Measurements from ENCODE around the gene SSNA1. TPM values are rescaled to one million over a fixed set of nuclear protein-coding genes. Genes with fewer than 3 reads are reported as not detected.

The SSNA1 gene, protein sequence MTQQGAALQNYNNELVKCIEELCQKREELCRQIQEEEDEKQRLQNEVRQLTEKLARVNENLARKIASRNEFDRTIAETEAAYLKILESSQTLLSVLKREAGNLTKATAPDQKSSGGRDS
- total RNA-seq = 10 to 100 TPM; 43.2 to 57.8 (median 48.3) TPM
- 86.4 TPM for polyA plus RNA-seq
- long read RNA-seq, donor 1, transcript SSNA1-202 (2 exons, 1,170 nt) = major isoform, 47 of 99 reads
- long read RNA-seq, donor 1, transcript SSNA1-201 (3 exons, 896 nt) = minor isoform, 38 of 99 reads
- long read RNA-seq, donor 1, partial matches to known transcripts = 0 of 99 reads
- long read RNA-seq, donor 1, other reads (novel, unspliced or antisense) = 13 of 99 reads
- long read RNA-seq, donor 2, transcript SSNA1-201 (3 exons, 896 nt) = minor isoform, 27 of 73 reads
- long read RNA-seq, donor 2, transcript SSNA1-202 (2 exons, 1,170 nt) = major isoform, 34 of 73 reads
- long read RNA-seq, donor 2, partial matches to known transcripts = 0 of 73 reads
- long read RNA-seq, donor 2, other reads (novel, unspliced or antisense) = 10 of 73 reads
- long read RNA-seq, donor 3, transcript SSNA1-201 (3 exons, 896 nt) = major isoform, 17 of 20 reads
- long read RNA-seq, donor 3, partial matches to known transcripts = 0 of 20 reads
- long read RNA-seq, donor 3, other reads (novel, unspliced or antisense) = 0 of 20 reads
- long read RNA-seq, donor 4, transcript SSNA1-201 (3 exons, 896 nt) = minor isoform, 19 of 43 reads
- long read RNA-seq, donor 4, transcript SSNA1-202 (2 exons, 1,170 nt) = major isoform, 21 of 43 reads
- long read RNA-seq, donor 4, partial matches to known transcripts = 0 of 43 reads
- long read RNA-seq, donor 4, other reads (novel, unspliced or antisense) = 2 of 43 reads

DNA sequence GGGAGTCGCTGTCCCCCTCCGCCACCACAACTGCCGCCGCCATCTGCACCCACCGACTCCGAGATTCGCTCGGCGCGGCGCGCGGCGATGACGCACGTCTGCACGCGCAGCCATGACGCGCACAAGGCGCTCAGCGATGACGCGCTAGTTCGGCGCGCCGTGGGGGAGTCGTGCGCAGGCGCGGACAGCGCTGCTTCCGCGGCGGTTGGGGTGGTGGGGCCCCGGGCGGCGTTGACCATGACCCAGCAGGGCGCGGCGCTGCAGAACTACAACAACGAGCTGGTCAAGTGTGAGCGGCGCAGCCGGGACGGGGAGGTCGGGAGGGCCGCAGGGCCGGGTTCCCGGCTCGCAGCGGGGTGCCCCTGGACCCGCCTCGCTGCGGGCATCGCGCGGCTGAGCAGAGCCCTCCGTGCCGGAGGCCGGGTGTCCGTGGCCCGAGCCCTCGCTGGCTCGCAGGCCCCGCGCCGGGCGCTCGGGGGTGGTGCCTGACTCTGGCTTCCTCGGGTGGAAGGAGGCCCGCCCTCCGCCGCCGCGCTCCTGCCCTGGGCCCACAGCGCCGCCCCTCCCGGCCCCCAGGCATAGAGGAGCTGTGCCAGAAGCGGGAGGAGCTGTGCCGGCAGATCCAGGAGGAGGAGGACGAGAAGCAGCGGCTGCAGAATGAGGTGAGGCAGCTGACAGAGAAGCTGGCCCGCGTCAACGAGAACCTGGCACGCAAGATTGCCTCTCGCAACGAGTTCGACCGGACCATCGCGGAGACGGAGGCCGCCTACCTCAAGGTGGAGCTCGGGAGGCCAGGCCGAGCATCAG, at the start of gene SSNA1, which contains the start of gene ANAPC2:
Gene SSNA1 (plus strand): TSS at position 187 of the 807 bp plus-strand sequence. CDS start 51 bp downstream, at position 238.
Gene ANAPC2 (minus strand): TSS at position 71 of the 807 bp plus-strand sequence. CDS start 28 bp downstream, at position 43.
- H3K27ac ChIP-seq (ENCODE audit: low read length) = peak within 1 kb of the TSS; percentile 66
- DNase-seq (peak; percentile 94 to 98 (median 98)), ATAC-seq (peak; percentile 89 to 90)
- H3K4me3 ChIP-seq (ENCODE audit: low read length) = peak within 1 kb of the TSS; percentile 71
- intact Hi-C loops (cut with DNase I) = no loop called here
- peaks cover 12% of the 10 kb centered on the region for H3K4me1 ChIP-seq (ENCODE audit: control insufficient read depth, insufficient read depth, low read length)
- no peaks in the 10 kb centered on the region for H3K9me3 ChIP-seq (ENCODE audit: control insufficient read depth, low read length)
- no peaks in the 10 kb centered on the region for H3K27me3 ChIP-seq (ENCODE audit: control insufficient read depth, insufficient read depth)
- under 1% methylated on average over 98 of the region's 98 CpGs for WGBS

DNA sequence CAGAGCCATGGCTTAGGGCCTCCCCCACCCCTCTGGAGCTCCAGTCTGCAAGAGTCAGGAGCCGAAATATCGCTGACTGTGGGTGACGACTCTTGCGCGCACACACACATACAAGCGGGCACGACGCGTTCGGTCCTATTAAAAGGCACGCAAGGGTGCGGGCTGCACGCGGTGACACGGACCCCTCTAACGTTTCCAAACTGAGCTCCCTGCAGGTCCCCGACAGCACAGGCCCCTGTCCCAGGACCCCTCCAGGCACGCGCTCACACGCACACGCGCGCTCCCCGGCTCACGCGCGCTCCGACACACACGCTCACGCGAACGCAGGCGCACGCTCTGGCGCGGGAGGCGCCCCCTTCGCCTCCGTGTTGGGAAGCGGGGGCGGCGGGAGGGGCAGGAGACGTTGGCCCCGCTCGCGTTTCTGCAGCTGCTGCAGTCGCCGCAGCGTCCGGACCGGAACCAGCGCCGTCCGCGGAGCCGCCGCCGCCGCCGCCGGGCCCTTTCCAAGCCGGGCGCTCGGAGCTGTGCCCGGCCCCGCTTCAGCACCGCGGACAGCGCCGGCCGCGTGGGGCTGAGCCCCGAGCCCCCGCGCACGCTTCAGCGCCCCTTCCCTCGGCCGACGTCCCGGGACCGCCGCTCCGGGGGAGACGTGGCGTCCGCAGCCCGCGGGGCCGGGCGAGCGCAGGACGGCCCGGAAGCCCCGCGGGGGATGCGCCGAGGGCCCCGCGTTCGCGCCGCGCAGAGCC, 49.6 kb upstream of the SSNA1 start, which contains the start of gene GRIN1:
Gene GRIN1 (plus strand): TSS at position 433 of the 746 bp plus-strand sequence. CDS start 333 bp downstream, outside the sequence.
- intact Hi-C loops (cut with DNase I) = no loop called here
- ATAC-seq (peak; percentile 65 to 66), DNase-seq (peak; percentile 49 to 82 (median 80))
- no peaks in the 10 kb centered on the region for H3K27me3 ChIP-seq (ENCODE audit: control insufficient read depth, insufficient read depth)
- no peaks in the 10 kb centered on the region for H3K4me1 ChIP-seq (ENCODE audit: control insufficient read depth, insufficient read depth, low read length)
- WGBS = 5% methylated on average over 104 of the region's 104 CpGs
- H3K9me3 ChIP-seq (ENCODE audit: control insufficient read depth, low read length) = no peaks in the 10 kb centered on the region
- H3K27ac ChIP-seq (ENCODE audit: low read length) = no peak within 1 kb of the TSS
- no peak within 1 kb of the TSS for H3K4me3 ChIP-seq (ENCODE audit: low read length)

DNA sequence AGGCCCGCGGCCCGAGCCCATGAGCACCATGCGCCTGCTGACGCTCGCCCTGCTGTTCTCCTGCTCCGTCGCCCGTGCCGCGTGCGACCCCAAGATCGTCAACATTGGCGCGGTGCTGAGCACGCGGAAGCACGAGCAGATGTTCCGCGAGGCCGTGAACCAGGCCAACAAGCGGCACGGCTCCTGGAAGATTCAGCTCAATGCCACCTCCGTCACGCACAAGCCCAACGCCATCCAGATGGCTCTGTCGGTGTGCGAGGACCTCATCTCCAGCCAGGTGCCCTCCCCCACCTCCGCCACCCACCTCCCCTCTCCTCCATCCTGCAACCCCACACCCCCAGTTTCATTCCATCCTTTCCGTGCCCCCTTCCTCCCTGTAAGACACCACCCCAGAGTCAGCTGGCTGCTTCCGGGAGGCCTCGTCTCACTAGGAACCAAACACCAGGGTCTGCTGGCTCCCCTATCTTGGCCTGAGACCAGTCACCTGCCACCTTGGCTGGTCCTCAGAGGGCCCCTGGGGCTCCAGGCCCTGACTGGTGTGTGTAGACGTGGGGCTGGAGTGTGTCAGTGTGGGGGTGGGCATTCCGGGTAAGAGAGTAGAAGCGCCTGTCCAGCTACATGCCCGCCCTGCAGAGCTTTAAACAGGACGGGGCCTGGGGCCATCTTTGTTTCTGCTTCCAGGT, 48.9 kb upstream of the SSNA1 start:
- no peaks in the 10 kb centered on the region for H3K27me3 ChIP-seq (ENCODE audit: control insufficient read depth, insufficient read depth)
- 31% methylated on average over 37 of the region's 37 CpGs for WGBS
- intact Hi-C loops (cut with DNase I) = no loop called here

DNA sequence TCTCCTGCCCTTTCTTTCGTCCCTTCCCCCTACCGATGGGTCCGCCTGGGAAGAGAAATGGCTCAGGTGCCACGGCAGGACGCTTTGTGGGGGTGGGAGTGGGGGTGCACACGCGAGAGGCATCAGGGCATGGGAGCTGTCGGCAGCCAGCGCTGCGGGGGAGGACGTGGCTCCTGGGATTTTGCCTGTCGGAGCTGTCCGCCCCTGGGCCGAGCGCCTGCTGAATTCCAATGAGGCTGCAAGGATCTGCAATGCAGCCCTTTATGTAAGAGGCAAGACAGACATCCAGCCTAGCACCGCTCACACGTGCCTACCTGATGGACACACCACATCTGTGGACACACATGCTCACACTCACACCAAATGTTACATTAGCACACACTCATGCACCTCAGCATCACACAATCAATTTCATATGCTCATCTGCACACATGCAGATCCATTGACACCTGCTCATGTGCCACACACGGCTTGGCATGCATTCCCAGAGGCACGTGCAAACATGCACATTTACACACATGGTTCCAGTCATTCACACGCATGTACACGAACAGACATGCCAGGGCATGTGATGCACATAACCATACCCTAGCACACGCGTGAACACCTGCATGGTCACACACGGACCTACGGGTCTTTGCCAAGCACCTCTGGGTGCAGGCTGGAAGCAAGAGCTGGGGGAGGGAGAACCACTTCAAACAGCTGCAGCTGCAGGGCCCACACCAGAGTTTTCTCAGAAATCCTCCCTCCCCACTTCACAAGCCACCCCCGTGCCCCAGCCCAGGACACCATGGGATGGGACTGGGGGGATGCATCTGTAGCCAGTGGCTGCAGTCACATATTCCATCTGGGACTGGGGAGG, 48.1 kb upstream of the SSNA1 start:
- no peak overlapping the region for H3K4me3 ChIP-seq (ENCODE audit: low read length)
- ATAC-seq (no peak), DNase-seq (peak in 2 of 3 donors; percentile 30 to 44)
- H3K4me1 ChIP-seq (ENCODE audit: control insufficient read depth, insufficient read depth, low read length) = no peaks in the 10 kb centered on the region
- H3K27me3 ChIP-seq (ENCODE audit: control insufficient read depth, insufficient read depth) = no peaks in the 10 kb centered on the region
- H3K9me3 ChIP-seq (ENCODE audit: control insufficient read depth, low read length) = no peaks in the 10 kb centered on the region
- H3K27ac ChIP-seq (ENCODE audit: low read length) = no peak overlapping the region
- intact Hi-C loops (cut with DNase I) = no loop called here
- WGBS = 58% methylated on average over 26 of the region's 26 CpGs

More for the DNA sequence above, 48.9 kb upstream of the SSNA1 start:
- Histone ChIP-seq H3K4me1 (ENCODE audit: control insufficient read depth, insufficient read depth, low read length) (no peaks in the 10 kb centered on the region), H3K9me3 (ENCODE audit: control insufficient read depth, low read length) (no peaks in the 10 kb centered on the region), H3K4me3 (ENCODE audit: low read length) (no peak overlapping the region), H3K27ac (ENCODE audit: low read length) (no peak overlapping the region)
- DNase-seq (peak in 1 of 3 donors; percentile 34), ATAC-seq (no peak)

DNA sequence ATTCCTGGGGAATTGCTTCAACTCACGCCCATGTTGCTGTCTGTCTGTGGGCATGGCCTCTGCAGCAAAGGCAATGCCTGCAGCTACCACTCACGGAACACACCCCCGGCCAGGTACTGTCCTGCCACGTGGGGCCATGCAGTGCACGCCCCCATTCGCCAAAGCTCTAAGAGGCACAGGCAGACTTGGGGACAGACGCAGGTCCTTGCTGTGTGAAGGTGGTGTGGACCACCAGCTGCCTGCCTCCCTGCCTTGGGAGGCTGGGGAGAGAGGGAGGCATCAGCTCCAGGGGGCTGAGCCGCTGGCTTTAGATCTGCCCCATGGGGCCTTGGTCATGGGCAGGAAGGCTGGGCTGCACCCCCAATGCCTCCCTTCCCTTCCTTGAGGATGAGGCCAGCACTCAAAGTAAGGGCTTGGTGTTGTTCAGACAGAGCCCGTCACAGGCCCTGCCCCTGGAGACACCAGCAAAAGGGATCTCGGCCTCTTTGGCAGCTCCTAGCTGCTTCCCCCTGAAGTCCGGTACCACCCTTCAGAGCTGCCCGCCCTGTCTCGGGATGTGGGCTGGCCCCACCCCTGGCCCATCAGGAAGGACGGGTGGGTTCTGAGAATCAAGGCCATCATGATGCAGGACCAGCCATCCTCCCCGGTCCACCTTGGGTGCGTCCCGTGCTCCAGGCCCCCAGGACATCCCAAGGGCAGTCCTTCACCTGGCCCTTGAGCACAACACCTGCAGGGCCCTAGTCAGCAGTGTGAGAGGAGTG, 47.2 kb upstream of the SSNA1 start:
- 75% methylated on average over 17 of the region's 17 CpGs for WGBS
- intact Hi-C loops (cut with DNase I) = no loop called here
- no peak overlapping the region for H3K4me3 ChIP-seq (ENCODE audit: low read length)
- peak in 2 of 3 donors; percentile 22 to 25 for DNase-seq
- H3K9me3 ChIP-seq (ENCODE audit: control insufficient read depth, low read length) = no peaks in the 10 kb centered on the region
- H3K27me3 ChIP-seq (ENCODE audit: control insufficient read depth, insufficient read depth) = no peaks in the 10 kb centered on the region
- ATAC-seq = no peak
- no peak overlapping the region for H3K27ac ChIP-seq (ENCODE audit: low read length)
- H3K4me1 ChIP-seq (ENCODE audit: control insufficient read depth, insufficient read depth, low read length) = no peaks in the 10 kb centered on the region

DNA sequence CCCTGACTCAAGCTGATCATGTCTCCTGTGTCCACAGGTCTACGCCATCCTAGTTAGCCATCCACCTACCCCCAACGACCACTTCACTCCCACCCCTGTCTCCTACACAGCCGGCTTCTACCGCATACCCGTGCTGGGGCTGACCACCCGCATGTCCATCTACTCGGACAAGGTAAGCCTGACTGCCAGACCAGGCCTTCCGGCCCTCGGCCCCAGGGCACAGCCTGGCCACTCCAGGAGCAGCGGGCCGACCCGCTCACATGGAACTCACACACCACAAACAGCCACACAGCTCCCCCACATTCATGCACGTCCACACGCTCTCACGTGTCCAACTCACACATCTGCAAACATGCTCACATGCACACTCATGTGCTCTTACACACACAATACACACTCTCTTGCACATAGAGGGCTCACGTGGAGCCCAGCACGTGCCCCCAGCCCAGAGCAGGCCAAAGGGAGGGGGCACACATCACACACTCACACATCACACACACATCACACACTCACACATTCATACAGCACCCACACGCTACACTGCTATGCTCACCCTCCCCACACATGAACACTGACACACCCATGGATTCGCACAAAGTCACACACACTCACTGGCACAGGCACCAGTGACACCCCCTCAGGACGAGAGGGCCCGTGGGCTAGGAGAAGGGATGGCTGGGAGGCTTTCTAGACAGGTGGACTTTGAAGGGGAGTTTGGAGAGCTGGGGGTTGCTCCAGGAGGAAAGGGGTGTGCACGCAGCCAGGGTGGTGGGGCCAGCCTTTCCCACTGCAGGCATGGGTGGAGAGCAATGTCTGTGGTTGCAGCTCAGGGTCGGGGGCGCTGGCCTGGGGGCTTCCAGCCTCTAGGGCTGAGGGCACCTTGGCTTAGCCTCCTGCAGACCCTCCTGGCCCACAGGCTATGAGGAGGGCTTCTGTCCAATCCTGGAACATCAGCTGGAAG, 46.2 kb upstream of the SSNA1 start:
- DNase-seq = peak in 2 of 3 donors; percentile 24 to 26
- no peak for ATAC-seq
- Histone ChIP-seq H3K4me3 (ENCODE audit: low read length) (no peak overlapping the region), H3K9me3 (ENCODE audit: control insufficient read depth, low read length) (no peaks in the 10 kb centered on the region), H3K27me3 (ENCODE audit: control insufficient read depth, insufficient read depth) (no peaks in the 10 kb centered on the region), H3K27ac (ENCODE audit: low read length) (no peak overlapping the region), H3K4me1 (ENCODE audit: control insufficient read depth, insufficient read depth, low read length) (no peaks in the 10 kb centered on the region)
- WGBS = 75% methylated on average over 24 of the region's 24 CpGs
- intact Hi-C loops (cut with DNase I) = no loop called here

DNA sequence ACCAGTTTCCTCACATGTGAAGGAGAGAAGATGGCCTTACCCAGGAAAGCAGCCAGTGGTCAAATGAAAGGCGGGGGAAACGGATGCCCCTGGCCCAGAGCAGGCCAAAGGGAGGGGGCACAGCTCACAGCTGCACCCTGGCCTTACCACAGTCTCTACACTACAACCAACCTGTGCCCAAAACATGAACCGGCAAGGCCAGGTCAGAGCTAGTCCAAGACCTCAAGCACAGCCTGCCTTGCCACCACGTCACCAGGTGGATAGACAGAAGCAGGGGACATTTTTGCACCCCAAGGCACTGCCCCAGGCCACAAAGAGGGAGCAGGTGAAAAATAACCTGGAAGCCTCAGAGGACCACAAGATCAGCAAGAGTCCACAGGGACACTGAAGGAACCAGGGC, 45.0 kb upstream of the SSNA1 start:
- WGBS = 59% methylated on average over 4 of the region's 4 CpGs
- intact Hi-C loops (cut with DNase I) = no loop called here

More for the DNA sequence above, 45.0 kb upstream of the SSNA1 start:
- Histone ChIP-seq H3K4me1 (ENCODE audit: control insufficient read depth, insufficient read depth, low read length) (no peaks in the 10 kb centered on the region), H3K4me3 (ENCODE audit: low read length) (no peak overlapping the region), H3K27ac (ENCODE audit: low read length) (no peak overlapping the region), H3K9me3 (ENCODE audit: control insufficient read depth, low read length) (no peaks in the 10 kb centered on the region), H3K27me3 (ENCODE audit: control insufficient read depth, insufficient read depth) (no peaks in the 10 kb centered on the region)
- peak in 1 of 3 donors; percentile 9 for DNase-seq
- no peak for ATAC-seq
